ENCODE measurements around the gene MVD. TPM values are rescaled to one million over a fixed set of nuclear protein-coding genes. Genes with fewer than 3 reads are reported as not detected.
A peak's percentile ranks its signal among the peaks of the same experiment; 100 is the strongest.

The MVD gene
- total RNA-seq, 1 donor from 2014 or later, result 196 TPM

- no peaks in the 10 kb centered on the region for H3K9me3 Mint-ChIP-seq
- H3K4me3 Mint-ChIP-seq, result no peak overlapping the region
These were observed 28.5 kb downstream of the MVD start for GRCh38 chr16:88634141-88634993.

GRCh38 chr16:88633684-88634140 lies 29.2 kb downstream of the MVD start:
- Mint-ChIP-seq H3K4me3 (peak overlapping the region; percentile 41), H3K9me3 (no peaks in the 10 kb centered on the region)

More at GRCh38 chr16:88634141-88634993, 28.5 kb downstream of the MVD start:
- Mint-ChIP-seq H3K27ac (ENCODE audit: unreplicated experiment) (no peak overlapping the region), H3K27me3 (ENCODE audit: low read depth) (peaks cover 20% of the 10 kb centered on the region), H3K4me1 (peaks cover 4% of the 10 kb centered on the region), H3K36me3 (ENCODE audit: low read depth) (no peaks in the 10 kb centered on the region)
- no peak for TF ChIP-seq CTCF (conservative IDR thresholded peaks at IDR 0.05)
- DNase-seq (ENCODE audit: low read depth, low spot score), result peak; percentile 56

GRCh38 chr16:88632587-88632930 lies 30.3 kb downstream of the MVD start:
- DNase-seq (ENCODE audit: low read depth, low spot score), result no peak
- no peaks in the 10 kb centered on the region for H3K9me3 Mint-ChIP-seq
- H3K27ac Mint-ChIP-seq (ENCODE audit: unreplicated experiment), result no peak overlapping the region
- H3K4me1 Mint-ChIP-seq, result peaks cover 4% of the 10 kb centered on the region
- H3K27me3 Mint-ChIP-seq (ENCODE audit: low read depth), result peaks cover 10% of the 10 kb centered on the region
- no peak for TF ChIP-seq CTCF (conservative IDR thresholded peaks at IDR 0.05)
- H3K36me3 Mint-ChIP-seq (ENCODE audit: low read depth), result no peaks in the 10 kb centered on the region
- peak overlapping the region; percentile 31 for H3K4me3 Mint-ChIP-seq

More at GRCh38 chr16:88633684-88634140, 29.2 kb downstream of the MVD start:
- H3K27me3 Mint-ChIP-seq (ENCODE audit: low read depth), result peaks cover 20% of the 10 kb centered on the region
- H3K4me1 Mint-ChIP-seq, result peaks cover 4% of the 10 kb centered on the region
- no peak for TF ChIP-seq CTCF (conservative IDR thresholded peaks at IDR 0.05)
- no peak overlapping the region for H3K27ac Mint-ChIP-seq (ENCODE audit: unreplicated experiment)
- DNase-seq (ENCODE audit: low read depth, low spot score), result no peak
- no peaks in the 10 kb centered on the region for H3K36me3 Mint-ChIP-seq (ENCODE audit: low read depth)

GRCh38 chr16:88631920-88632586 lies 30.8 kb downstream of the MVD start:
- Mint-ChIP-seq H3K36me3 (ENCODE audit: low read depth) (no peaks in the 10 kb centered on the region), H3K4me1 (peaks cover 4% of the 10 kb centered on the region), H3K27me3 (ENCODE audit: low read depth) (peaks cover 5% of the 10 kb centered on the region), H3K27ac (ENCODE audit: unreplicated experiment) (no peak overlapping the region), H3K9me3 (no peaks in the 10 kb centered on the region), H3K4me3 (no peak overlapping the region)
- DNase-seq (ENCODE audit: low read depth, low spot score), result no peak
- no peak for TF ChIP-seq CTCF (conservative IDR thresholded peaks at IDR 0.05)

GRCh38 chr16:88631384-88631783 lies 31.5 kb downstream of the MVD start:
- H3K4me1 Mint-ChIP-seq, result peaks cover 4% of the 10 kb centered on the region
- no peaks in the 10 kb centered on the region for H3K36me3 Mint-ChIP-seq (ENCODE audit: low read depth)
- no peak overlapping the region for H3K27ac Mint-ChIP-seq (ENCODE audit: unreplicated experiment)
- H3K9me3 Mint-ChIP-seq, result no peaks in the 10 kb centered on the region
- DNase-seq (ENCODE audit: low read depth, low spot score), result no peak
- no peak overlapping the region for H3K4me3 Mint-ChIP-seq
- no peak for TF ChIP-seq CTCF (conservative IDR thresholded peaks at IDR 0.05)
- H3K27me3 Mint-ChIP-seq (ENCODE audit: low read depth), result peaks cover 4% of the 10 kb centered on the region
